HG02970 (cell line): ENCODE data around the gene ATG9B.
"Not testable (repeated sequence)": the region's sequence is repeated elsewhere in the genome, so short reads cannot be mapped to it uniquely, and the experiment has no call there.

Source experiments
- ATAC-seq: cut with Tn5 transposase; IDR thresholded peaks from one replicate; pipeline ENCODE4 v1.9.1; 2021; ENCODE audit warnings: mild to moderate bottlenecking, moderate library complexity, moderate number of reproducible peaks; ENCODE audit not compliant: unreplicated experiment, low FRiP score

ATG9B gene

DNA sequence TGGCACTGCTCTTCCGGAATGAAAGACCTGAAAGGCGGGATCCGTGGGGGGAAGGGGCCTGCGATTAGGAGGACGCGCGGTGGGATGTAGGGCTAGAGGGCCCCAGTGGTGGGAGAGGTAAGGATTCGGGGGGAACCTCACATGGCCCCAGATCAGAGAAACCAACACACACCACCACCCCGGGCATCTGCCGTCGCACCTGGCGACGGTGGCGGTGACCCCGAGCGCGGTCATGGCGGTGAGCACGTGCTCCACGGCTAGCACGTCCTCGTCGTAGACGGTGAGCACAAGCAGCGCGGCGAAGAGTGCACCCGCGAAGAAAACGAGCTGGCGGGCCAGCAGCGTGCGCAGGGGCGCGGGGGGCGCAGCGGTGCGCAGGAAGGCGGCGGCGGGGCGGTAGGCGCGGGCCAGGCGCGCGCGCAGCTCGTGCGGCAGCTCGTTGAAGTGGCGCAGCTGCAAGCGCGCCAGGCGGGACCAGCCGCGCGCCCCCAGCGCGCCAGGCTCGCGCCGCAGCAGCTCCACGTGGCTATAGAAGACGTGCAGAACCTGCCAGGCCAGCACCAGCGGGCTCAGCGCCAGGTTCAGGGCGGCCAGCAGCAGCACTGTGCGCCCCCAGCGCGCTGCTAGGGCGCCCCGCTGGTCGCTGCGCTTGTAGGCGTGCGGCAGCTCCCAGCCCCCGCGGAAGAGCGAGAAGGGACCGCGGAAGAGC lies 5.7 kb downstream of the ATG9B start:
- ATAC-seq, result no peak

DNA sequence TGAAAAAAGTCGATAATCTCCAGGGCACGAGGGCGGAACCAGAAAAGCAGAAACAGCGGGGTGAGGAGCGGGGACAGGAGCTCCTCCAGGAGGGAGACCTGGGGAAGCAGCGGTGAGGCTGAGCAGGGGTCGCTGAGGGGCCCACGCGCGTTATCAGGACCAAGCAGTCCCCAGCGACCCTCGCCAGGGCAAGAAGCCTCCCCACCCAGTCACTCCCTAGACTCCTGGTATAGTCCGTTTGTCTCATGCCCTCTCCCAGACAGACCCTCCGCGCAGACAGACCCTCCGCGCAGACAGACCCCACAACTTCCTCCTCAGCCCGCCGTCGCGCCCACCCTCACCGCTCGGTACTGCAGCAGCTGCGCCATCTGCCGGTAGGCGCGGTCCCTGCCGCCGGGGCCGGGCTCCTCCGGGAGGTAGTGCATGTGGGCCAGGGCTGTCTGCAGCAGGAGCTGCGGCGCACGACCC lies 6.3 kb downstream of the ATG9B start:
- ATAC-seq, result peak; percentile 44

DNA sequence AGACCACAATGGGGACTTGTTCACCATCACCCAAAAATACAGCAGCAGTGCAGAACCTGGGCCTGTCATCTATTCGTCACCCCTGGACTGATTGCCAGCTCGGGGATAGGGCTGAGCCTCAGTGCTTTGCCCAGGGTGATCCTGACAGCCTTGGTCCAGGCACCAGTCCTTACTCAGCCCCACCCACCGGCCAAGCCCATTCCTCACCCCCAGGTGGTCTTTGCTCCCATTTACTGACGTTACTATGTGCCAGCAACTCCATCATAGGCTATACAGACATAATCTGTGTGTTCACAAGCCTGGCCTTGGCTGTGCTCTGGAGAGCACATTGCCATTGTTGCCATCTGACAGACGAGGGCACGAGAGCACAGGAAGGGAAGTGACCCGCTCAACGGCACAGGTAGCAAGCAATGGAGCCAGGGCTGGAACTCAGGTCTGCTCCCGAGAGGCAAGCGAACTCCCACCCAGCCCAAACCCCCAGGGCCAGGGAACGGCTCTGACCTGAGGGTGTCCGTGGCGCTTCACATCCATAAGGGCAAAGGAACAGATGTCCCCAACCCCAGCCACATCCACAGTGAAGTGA lies 6.8 kb downstream of the ATG9B start:
- no peak for ATAC-seq

DNA sequence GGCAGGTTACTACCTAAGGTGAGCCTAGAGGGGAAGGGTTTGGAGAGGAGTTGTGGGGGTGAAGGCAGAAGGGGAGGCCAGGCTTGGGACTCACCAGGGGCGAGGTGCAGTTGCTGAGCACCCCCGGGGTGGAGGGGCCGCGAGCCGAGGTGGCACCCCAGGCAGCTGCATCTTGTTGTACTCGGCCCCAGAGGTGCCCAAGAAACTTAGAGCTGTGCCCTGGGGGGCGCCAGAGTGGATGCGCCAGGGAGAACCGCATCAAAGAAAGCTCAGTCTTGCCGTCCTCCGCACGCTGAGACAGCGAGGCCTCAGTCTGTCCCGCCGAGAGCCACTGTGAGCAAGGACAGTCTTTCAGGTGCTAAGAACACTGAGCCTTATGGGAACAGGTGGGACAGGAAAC lies 7.4 kb downstream of the ATG9B start:
- no peak for ATAC-seq

DNA sequence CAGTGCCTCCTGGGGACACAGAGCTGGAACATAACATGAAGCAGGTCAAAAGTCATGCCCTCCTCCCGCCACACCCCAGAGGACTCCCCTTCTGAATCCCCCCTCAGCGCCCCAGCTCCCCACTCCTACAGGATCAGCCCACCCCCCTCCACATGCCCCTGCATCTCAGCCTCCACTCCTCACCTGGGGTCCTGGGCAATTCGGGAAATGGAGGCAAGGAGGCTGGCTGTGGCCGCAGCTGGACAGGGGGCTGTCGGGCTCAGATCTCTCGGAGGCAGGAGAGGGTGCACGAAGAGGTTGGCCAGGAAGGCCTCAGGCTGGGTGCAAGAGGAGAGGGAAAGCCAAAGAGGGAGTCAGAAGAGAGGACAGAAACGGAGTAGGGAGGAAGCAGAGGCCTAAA lies 7.8 kb downstream of the ATG9B start:
- no peak for ATAC-seq

DNA sequence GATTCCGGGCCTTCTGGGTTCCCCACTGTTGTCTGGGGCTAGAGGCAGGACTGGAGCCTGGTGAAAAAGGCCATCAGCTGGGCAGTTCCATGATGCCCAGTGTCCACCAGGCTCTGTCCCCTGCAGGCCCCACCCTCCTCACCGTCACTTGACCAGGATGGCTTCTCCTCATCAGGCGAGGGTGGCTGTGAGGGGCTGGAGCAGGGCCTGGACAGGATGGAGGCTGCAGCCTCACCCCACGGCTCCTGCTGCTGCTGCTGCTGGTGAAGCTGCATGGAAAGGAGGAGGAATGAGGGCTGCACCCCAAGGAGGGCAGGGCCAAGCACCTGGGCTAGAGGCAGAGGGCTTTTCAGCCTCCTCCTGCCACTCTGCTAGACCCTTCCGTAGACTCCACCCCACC lies 8.3 kb downstream of the ATG9B start:
- no peak for ATAC-seq

DNA sequence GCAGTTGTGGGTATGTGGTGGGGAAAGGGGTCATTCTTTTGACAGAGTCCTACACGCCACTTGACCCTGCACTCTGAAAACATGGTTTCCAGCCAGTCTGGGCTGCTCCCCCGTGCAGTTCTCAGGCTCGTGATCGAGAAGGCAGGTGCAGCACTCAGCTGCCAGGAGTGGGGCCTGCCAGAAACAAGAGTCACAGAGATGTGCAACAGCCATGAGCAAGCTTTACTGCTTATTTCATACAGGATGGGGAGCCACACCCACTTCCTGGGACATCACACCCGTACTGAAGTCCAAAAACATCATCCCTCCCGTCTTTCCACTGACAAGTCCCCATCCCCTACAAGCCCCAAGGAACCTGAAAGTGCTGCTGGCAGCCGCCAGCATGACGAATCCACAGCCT lies 9.3 kb downstream of the ATG9B start:
- ATAC-seq, result no peak

DNA sequence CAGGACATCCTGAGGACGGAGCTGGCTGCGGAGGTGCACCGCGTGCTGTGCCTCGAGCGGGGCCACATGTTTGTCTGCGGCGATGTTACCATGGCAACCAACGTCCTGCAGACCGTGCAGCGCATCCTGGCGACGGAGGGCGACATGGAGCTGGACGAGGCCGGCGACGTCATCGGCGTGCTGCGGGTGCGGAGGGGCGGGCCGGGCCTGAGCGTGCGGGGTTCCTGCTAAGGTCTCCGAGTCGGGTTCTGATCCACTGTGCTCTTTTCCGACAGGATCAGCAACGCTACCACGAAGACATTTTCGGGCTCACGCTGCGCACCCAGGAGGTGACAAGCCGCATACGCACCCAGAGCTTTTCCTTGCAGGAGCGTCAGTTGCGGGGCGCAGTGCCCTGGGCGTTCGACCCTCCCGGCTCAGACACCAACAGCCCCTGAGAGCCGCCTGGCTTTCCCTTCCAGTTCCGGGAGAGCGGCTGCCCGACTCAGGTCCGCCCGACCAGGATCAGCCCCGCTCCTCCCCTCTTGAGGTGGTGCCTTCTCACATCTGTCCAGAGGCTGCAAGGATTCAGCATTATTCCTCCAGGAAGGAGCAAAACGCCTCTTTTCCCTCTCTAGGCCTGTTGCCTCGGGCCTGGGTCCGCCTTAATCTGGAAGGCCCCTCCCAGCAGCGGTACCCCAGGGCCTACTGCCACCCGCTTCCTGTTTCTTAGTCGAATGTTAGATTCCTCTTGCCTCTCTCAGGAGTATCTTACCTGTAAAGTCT lies 10.4 kb downstream of the ATG9B start:
- ATAC-seq, result no peak

DNA sequence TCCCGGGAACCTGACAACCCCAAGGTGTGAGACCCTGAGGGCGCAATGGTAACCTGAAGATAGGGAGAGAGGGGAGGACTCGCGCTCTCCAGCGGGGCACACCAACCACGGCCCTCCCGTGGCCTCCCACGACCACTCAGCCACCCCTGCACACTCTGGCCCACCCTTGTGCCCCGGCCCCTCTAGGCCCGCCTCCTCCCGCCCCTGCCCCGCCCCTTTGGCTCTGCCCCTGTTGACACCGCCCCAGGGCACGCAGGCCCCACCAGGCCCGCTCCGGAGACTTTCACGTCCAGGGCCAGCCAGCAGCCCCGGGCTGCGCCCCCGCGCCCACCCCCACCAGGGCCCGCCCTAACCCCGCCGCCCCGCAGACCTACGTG lies 10.9 kb downstream of the ATG9B start:
- ATAC-seq, result no peak

DNA sequence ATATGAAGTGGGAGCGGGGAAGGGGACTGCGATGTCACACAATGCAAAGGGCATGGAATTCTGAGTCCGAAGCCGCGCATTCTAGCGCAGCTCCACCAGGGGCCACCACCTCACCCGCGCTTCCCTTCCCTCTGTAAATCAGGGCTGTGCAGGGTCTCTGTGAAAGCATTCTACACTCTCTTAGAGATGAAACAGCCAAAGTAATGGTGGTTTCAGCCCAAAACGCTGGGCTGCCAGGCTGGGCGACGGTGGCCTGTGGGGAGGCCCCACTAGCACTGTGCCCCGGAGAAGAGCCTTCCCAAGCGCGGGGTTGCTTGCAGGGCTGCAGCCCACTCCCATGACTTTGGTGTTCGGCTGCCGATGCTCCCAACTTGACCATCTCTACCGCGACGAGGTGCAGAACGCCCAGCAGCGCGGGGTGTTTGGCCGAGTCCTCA lies 11.4 kb downstream of the ATG9B start:
- no peak for ATAC-seq

DNA sequence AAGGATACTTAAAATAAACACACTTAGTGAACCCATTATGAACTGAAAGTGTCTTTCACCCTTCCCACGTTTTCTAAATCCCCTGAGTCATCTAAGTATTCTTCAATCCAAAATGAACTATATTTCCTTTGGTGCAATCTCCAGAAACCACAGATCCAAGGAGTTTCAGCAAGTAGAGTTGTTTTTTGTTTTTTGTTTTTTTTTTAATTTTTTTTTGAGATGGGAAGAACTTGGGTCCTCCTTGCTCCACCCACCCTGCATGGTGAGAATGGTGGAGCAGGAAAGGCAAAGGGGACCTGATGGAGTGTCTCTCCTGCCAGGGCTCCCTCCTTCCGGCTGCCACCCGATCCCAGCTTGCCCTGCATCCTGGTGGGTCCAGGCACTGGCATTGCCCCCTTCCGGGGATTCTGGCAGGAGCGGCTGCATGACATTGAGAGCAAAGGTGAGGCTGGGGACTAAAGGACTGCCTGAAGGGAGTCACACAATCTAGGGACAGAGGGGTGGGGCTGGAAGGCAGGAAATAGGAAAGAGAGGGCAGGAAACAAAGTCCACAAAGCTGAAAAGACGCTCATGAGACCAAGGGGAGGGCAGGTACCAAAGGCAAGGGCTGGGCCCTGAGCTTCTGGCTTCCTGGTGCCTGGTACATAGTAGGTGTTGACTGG lies 12.1 kb downstream of the ATG9B start:
- ATAC-seq, result no peak

DNA sequence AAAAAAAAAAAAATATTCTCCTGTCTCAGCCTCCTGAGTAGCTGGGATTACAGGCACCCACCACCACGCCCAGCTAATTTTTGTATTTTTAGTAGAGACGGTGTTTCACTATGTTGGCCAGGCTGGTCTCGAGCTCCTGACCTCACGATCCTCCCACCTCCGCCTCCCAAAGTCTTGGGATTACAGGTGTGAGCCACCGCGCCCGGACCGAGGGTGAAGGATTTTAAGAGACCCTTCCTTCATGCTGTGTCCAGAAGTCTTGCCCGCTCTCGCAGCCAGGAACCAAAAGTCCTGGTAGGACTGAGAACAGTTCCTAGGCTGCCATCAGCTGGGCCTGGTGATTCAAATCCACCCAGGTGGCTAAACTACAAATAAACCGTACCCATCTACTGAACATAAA lies 12.7 kb downstream of the ATG9B start:
- ATAC-seq, result not testable (repeated sequence)

DNA sequence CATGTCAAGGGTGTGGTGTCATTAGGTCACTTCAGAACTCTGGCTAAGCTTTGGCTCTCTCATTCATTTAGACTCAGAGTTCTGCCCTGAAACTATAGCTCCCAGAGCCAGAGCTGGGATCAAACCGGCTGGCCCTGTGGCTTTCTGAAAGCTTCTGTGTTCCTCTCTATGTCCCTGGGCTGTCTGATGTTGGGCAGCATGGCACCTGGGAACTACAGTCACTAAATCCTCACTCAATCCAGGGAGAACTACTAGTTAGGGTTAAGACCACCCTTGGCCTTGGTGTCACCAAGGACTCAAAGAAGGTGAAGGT lies 13.2 kb downstream of the ATG9B start:
- ATAC-seq, result no peak

DNA sequence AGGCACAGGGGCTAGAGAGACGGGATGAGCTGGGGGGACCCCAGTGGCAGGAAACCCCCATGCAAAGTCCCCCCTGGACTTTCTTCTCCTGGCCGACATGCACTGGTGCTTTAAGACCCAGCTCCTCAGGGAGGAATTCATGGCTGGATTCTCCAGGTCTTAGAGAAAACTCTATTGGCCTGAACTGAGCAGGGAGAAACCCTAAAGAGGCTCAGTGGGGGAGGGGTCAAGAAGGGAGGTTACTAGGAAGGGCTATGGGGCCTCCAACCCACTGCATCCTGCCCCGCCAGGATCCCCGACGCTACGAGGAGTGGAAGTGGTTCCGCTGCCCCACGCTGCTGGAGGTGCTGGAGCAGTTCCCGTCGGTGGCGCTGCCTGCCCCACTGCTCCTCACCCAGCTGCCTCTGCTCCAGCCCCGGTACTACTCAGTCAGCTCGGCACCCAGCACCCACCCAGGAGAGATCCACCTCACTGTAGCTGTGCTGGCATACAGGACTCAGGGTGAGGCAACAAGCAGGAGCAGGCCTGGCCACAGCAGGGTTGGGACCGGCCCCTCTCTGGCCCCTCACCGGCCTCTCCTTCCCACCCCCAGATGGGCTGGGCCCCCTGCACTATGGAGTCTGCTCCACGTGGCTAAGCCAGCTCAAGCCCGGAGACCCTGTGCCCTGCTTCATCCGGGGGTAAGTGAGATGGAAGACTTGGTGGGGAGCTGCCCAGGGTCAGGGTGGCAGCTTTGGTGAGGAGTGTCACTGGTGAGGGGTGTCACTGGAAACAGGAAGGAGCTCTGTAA lies 13.8 kb downstream of the ATG9B start:
- ATAC-seq, result no peak

DNA sequence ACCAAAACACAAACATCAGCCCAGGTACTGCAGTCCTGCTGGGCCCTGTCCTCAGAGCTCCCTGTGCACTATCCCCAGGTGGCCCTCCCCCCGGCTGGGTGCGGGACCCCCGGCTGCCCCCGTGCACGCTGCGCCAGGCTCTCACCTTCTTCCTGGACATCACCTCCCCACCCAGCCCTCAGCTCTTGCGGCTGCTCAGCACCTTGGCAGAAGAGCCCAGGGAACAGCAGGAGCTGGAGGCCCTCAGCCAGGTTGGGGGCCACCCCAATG lies 14.3 kb downstream of the ATG9B start:
- no peak for ATAC-seq

DNA sequence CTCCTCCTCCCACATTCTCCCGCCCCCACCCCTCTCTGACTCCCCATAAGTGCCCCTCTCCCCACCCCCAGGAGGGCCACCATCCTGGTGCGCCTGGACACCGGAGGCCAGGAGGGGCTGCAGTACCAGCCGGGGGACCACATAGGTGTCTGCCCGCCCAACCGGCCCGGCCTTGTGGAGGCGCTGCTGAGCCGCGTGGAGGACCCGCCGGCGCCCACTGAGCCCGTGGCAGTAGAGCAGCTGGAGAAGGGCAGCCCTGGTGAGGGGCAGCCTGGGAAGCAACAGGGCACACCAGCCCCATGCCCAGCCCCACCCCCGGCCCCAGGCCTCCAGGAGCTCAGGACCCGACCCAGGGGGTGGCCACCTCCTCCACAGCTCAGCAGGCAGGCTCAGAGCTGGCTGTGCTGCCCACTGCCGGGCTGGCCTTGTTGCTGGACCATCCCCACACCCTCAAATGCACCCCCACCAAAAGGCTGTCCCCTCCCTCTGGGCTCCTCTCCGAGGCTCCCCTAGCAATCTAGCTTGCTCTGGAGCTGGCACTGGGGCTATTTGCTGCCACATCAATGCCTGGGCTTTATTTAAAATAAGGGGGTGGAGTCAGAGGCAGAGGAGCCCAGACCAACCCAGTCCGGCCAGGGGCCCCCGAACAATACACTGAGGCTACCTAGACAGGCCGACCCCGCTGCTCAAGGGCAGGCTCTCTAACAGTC lies 14.8 kb downstream of the ATG9B start:
- ATAC-seq, result no peak

DNA sequence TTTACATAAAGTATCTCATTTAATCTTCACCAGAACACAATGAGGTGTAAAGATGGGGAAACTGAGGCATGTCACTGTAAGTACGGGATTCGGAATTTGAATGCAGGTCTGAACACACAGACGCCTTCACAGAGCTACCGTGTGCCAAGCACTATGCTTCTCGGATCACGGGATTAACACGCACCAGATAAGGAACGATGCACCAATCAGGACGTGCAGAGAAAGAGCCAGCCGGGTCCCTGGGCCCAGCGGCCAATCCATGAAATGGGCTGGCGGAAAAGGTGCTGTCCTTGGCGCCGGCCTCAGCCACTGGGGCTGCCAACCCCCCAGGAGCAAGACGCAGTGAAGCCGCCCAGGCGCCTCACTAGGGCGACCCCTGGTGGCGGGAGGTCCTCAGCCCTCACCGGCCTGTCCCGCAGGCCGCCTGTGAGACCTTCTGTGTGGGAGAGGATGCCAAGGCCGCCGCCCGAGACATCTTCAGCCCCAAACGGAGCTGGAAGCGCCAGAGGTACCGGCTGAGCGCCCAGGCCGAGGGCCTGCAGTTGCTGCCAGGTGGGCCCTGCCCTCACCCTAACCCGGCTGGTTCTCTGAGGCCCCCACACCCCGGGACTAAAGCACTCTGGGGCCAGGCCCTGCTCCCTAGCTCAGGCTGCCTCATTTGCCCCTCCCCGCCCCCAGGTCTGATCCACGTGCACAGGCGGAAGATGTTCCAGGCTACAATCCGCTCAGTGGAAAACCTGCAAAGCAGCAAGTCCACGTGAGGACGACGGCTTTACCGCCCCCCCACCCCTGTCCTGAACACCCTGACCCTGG lies 15.6 kb downstream of the ATG9B start:
- no peak for ATAC-seq

DNA sequence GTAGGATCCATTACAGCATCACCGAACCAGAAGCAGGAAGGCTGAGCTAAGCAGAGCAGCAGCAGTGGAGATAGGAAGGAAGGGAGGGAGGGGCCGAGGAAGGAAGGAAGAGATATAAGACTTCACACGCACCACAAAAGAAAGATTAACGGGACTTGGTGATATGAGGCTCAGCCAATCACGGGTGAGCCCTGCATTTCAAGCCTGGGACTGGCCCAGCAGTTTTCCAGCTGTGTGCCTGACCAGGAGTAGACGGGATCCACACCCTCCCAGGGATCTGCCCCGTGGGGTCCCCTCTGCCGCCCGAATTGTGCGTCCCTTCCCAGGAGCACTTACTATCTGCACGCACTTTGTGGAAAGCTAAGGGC lies 16.2 kb downstream of the ATG9B start:
- ATAC-seq, result no peak

DNA sequence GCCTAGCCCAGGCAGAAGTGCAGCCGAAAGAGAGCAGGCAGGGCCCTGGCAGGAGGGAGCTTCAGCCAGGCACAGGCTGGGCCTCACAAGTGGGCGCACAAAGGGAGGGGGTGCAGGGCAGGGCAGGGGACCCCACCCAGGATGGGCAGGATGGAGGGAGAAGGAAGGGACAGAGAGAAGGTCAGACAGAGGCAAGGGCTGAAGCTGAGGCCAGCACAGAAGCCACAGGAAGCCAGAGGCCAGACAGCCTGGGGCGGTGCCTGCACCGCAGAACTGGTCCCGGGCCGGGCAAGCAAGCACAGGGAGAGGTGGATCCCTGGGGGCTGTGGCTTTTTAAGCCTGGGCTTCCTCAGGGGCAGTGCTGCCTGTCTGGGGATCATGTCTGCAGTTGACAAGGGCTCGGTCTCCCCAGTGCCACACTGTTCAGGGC lies 16.8 kb downstream of the ATG9B start:
- no peak for ATAC-seq
